ENCODE results near the gene FARS2. TPM values are rescaled to one million over a fixed set of nuclear protein-coding genes. Genes with fewer than 3 reads are reported as not detected.

FARS2 gene
- polyA plus RNA-seq, 3 donors: 9.0 to 18.4 (median 16.1) TPM

DNA sequence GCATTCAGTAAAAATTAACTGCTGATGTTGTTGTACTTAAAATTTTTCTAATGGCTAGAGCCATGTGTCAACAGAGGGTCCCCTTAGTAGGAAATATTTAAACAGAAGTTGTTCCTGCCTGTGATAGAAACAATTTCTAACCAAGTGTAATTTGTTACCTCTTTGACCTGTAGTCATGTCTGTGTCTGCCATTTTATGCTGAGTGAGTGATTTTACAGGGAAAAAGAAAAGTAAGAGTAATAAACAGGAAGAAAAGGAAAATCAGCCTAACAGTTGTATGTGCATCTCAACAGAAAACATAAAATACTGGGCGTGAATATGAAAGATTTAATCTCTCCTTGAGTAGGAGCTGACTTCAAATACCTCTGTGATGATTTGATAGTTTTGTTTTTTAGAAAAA is 172.0 kb downstream of the FARS2 start:
- H3K27ac ChIP-seq (ENCODE audit: low read depth, low read length): no peak overlapping the region
- WGBS, 3 donors: 88 to 100% (median 99%) methylated on average over 1 of the region's 1 CpG

DNA sequence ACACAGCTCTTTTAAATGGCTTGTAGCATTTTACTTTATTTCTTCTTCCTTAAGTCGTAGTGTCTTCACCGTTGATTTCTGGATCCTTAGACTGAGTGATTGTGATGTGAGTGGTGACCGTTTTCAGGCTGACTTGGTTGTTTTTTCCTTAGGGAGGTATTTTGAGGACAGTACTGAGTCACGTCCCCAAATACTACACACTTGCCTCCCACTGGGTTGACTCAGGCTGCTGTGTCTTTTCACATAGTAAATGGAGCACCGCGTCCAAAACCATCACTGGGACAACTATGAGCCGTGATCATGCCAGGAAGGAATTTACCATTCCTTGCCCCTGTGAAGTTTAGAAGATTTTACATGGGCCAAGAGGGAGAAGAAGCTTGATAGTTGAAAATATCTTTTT is 174.1 kb downstream of the FARS2 start:
- 81 to 96% (median 87%) methylated on average over 7 of the region's 7 CpGs for WGBS, 3 donors

GRCh38 chr6:5438922-5439584 is 177.7 kb downstream of the FARS2 start:
- WGBS, 3 donors: 69 to 84% (median 81%) methylated on average over 5 of the region's 5 CpGs

More for the DNA sequence above, 174.1 kb downstream of the FARS2 start:
- H3K27ac ChIP-seq (ENCODE audit: low read depth, low read length): no peak overlapping the region

DNA sequence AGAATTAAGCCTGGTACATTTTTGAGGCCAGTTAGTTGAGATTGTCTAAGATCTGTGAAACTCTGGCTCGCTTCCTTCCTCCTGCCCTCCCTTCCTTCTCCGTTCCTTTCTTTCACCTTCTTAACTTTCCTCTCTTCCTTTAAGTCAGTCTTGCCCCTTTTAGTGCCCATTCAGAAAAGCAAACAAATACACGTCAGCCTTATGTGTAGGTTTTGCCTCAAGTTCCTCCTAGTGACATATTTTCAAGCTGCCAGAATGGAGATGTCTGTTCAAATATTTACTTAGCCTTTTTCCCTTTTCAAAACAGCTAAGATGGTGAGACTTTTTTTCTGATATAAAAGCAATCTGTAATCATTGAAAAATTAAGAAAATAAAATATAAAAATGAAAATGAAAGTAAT is 178.4 kb downstream of the FARS2 start:
- H3K27ac ChIP-seq (ENCODE audit: low read depth, low read length): no peak overlapping the region
- 62 to 71% (median 68%) methylated on average over 3 of the region's 3 CpGs for WGBS, 3 donors

More at GRCh38 chr6:5438922-5439584, 177.7 kb downstream of the FARS2 start:
- no peak overlapping the region for H3K27ac ChIP-seq (ENCODE audit: low read depth, low read length)

DNA sequence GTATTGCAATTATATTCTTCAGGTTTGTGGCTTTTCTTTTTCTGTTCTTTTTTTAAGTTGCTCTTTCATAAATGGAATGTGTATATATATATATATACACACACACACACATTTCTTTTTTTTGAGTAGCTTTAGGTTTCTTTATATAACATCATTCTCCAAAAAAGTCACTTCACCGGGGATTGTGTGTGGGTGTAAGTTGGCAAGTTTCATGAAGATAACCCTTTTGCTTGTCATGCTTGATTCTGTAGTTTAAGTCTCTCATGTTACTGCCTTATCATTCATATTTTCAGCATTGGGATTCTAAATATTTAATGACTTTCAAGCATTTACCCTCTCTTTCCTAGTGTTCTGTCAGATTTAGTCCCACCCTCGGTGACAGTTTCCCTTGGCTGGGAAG is 181.0 kb downstream of the FARS2 start:
- H3K27ac ChIP-seq (ENCODE audit: low read depth, low read length): no peak overlapping the region
- 71 to 88% (median 75%) methylated on average over 2 of the region's 2 CpGs for WGBS, 3 donors

- no peak overlapping the region for H3K27ac ChIP-seq (ENCODE audit: low read depth, low read length)
- 65 to 67% (median 65%) methylated on average over 2 of the region's 2 CpGs for WGBS, 3 donors
Observed at GRCh38 chr6:5442916-5443315, 181.6 kb downstream of the FARS2 start.

GRCh38 chr6:5443491-5443890 is 182.2 kb downstream of the FARS2 start:
- 63 to 67% (median 66%) methylated on average over 3 of the region's 3 CpGs for WGBS, 3 donors
- H3K27ac ChIP-seq (ENCODE audit: low read depth, low read length): no peak overlapping the region

- 93 to 97% (median 97%) methylated on average over 7 of the region's 7 CpGs for WGBS, 3 donors
- H3K27ac ChIP-seq (ENCODE audit: low read depth, low read length): no peak overlapping the region
Observed at GRCh38 chr6:5446362-5447075, 185.2 kb downstream of the FARS2 start.

DNA sequence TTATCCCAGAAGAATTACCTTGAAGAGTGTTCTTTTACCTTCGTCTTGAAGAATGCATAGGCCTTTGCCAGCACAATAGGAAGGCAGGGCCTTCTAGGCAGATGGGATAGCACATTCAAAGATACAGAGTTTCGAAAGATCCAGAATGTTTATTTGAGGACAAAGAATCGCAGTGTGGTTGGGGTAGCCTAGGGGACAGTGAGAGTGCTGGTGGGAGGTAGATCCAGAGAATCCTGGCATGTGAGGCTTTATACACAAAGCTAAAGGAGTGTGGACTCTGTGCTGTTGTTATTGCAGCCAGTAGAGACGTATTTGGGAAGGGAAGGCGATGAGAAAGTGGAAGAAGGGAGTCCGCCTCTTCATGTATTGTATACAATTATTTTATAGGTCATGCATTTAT is 186.6 kb downstream of the FARS2 start:
- H3K27ac ChIP-seq (ENCODE audit: low read depth, low read length): no peak overlapping the region
- WGBS, 3 donors: 93 to 97% (median 94%) methylated on average over 6 of the region's 6 CpGs

- WGBS, 3 donors: 94 to 96% (median 96%) methylated on average over 3 of the region's 3 CpGs
- no peak overlapping the region for H3K27ac ChIP-seq (ENCODE audit: low read depth, low read length)
Observed at GRCh38 chr6:5450073-5450472, 188.8 kb downstream of the FARS2 start.

- no peak overlapping the region for H3K27ac ChIP-seq (ENCODE audit: low read depth, low read length)
- 80 to 90% (median 86%) methylated on average over 5 of the region's 5 CpGs for WGBS, 3 donors
Observed at GRCh38 chr6:5453546-5453945, 192.2 kb downstream of the FARS2 start.

GRCh38 chr6:5455142-5455541 is 193.8 kb downstream of the FARS2 start:
- no peak overlapping the region for H3K27ac ChIP-seq (ENCODE audit: low read depth, low read length)
- WGBS, 3 donors: 61 to 70% (median 65%) methylated on average over 4 of the region's 4 CpGs

- 58 to 82% (median 80%) methylated on average over 9 of the region's 9 CpGs for WGBS, 3 donors
- no peak overlapping the region for H3K27ac ChIP-seq (ENCODE audit: low read depth, low read length)
Observed at GRCh38 chr6:5457041-5457440, 195.7 kb downstream of the FARS2 start.

- H3K27ac ChIP-seq (ENCODE audit: low read depth, low read length): no peak overlapping the region
- WGBS, 3 donors: 37 to 89% (median 86%) methylated on average over 9 of the region's 9 CpGs
Observed at GRCh38 chr6:5457983-5458683, 196.8 kb downstream of the FARS2 start.

GRCh38 chr6:5459346-5459745 is 198.0 kb downstream of the FARS2 start:
- H3K27ac ChIP-seq (ENCODE audit: low read depth, low read length): no peak overlapping the region
- 90 to 96% (median 92%) methylated on average over 5 of the region's 5 CpGs for WGBS, 3 donors

- 72 to 97% (median 92%) methylated on average over 2 of the region's 2 CpGs for WGBS, 3 donors
- H3K27ac ChIP-seq (ENCODE audit: low read depth, low read length): no peak overlapping the region
Observed at GRCh38 chr6:5461365-5461764, 200.1 kb downstream of the FARS2 start.

DNA sequence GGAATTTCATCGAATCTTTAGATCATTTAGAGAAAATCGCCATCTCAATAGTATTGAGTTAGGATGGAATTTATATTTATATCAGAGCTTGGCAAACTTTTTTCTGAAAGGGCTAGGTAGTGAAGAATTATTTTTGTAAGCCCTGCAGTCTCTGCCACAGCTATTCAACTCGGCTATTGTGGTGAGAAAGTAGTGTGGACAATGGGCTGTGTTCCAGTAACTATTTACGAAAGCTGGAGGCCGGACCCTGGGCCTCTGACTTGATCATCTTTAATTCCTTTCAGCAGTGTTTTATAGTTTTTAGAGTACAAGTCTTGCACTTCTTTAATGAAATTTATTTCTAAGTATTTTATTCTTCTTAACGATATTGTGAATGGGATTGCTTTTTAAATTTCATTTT is 201.5 kb downstream of the FARS2 start:
- 84 to 94% (median 92%) methylated on average over 6 of the region's 6 CpGs for WGBS, 3 donors
- H3K27ac ChIP-seq (ENCODE audit: low read depth, low read length): no peak overlapping the region

DNA sequence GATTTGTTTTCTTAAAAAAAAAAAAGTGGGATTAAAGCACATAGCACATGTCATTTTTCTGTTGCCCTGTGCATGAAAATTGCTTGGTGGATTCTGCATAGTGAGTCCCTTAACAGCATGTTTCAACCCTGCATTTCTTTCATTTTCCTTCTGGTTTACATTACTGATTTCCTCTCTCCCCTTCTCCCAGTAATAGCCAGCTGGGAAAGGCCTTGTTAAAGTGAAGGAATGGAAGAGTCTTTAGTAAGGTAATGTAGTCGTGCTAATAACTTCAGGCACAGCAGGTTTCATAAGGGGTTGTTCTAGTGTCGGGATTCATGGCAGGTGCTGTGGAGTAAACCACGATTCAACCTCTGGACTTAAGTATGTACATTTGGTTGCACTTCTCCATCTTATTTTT is 202.4 kb downstream of the FARS2 start:
- WGBS, 3 donors: 66 to 95% (median 93%) methylated on average over 3 of the region's 3 CpGs
- H3K27ac ChIP-seq (ENCODE audit: low read depth, low read length): no peak overlapping the region

- WGBS, 3 donors: 92 to 93% (median 93%) methylated on average over 6 of the region's 6 CpGs
- no peak overlapping the region for H3K27ac ChIP-seq (ENCODE audit: low read depth, low read length)
Observed at GRCh38 chr6:5464099-5464885, 203.0 kb downstream of the FARS2 start.
